IPS-NIHi11 (cell line): ENCODE data around the gene ARFGAP1.

Experiments used
- DNase-seq: peaks from one replicate; pipeline ENCODE4 v3.0.0; 2012; ENCODE audit warnings: mixed read lengths, low spot score

Gene ARFGAP1

DNA sequence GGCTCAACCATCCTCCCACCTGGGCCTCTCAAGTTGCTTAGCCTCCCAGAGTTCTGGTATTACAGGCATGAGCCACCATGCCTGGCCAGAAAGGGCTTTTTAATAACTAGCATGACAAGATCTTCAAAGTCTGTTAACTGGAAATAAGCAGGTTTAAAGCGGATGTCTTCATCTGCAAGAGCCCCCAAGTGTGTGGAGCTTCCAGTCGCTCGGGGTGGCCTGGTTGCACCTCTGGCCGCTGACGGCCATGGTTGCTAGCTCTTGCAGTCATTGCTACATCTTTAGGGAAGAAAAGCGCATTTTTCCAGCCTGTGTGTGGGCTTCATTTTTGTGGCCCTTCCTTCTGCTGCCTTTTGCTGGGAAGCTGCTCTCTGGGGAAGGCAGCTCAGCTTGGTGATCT, 7.8 kb downstream of the ARFGAP1 start:
- no peak for DNase-seq

DNA sequence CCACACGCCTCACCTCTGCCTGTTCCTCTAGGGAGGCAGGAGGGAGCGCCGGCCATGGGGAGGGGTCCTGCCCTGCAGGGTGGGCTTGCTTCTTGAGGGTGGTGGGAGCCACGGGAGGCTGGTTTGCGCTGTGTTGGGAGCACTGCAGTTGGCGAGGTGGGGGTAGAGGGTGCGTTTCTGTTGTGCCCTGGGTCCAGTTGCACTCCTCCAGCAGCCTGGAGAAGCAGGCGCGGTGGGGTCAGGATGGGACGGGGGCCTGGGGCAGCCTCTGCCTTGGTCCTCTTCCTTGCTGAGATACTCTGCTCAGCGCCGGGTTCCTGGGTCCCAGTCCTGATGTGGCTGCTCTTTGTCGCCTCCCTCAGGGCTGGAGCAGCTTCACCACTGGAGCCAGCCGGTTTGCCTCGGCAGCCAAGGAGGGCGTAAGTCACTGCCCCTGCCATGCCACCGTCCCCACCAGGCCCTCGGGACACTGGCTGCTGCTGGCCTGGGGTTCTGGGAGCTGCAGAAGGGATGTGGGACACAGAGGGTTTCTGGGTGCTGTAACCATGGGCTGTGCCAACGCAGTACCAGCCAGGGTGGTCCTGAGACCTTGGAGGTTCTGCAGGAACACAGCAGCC, 8.4 kb downstream of the ARFGAP1 start:
- DNase-seq = peak; percentile 86

DNA sequence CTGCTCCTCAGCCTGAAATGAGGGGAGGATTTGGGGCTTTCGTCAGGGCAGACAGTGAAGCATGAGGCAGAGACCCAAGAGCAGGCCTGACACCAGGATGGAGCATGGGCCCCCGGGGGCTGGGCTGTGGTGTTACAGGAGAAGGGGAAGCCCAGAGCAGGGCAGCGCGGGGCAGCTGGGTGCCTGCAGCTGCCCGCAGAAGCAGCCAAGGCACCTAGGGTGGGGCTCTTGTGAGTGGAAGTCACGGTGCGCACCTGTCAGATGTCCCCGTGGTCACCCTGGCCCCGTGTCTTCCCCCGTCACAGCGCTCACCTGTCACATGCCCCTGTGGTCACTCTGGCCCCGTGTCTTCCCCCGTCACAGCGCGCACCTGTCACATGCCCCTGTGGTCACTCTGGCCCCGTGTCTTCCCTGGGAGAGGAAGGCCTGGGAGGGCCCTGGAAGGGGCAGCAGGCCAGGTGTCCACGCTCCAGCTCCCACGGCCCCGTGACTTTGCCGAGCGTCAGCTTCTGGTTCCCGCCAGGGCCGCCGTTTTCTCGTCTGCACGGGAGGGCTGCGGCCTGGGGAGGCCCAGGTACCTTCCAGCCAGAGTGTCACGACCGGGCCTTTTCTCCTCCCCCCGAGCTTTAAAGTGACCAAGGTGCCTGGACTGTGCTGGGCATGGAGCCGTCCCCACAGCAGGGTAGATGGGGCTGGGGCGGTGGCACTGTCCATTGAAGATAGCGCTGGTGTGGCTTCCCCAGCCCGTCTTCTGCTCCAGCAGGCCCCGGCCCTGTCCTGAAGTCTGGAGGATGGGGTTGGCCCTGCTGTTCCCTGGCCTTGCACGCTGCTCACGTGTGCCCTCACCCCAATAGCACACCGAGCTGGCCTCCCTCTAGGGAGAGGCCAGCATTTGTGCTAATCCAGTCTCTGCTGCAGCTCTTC, 9.4 kb downstream of the ARFGAP1 start:
- DNase-seq = no peak

DNA sequence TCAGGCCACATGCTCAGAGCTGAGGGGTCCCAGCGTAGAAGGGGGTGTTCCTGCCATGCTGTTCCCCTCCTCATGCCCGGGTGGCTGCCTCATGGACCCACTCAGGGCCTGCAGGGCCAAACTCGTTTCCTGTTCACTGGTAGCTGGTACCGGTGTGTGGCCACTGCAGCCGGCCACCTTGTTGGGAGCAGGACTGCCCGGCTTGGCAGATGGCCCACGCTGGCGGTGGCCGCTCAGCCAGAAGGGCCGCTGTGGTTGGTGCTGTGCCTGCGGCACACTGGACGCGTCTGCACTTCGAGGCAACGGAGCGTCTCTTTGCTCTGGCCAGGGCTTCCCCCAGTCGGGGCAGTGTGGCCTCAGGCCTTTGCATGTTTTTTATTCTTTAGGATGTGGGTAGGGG, 10.3 kb downstream of the ARFGAP1 start:
- no peak for DNase-seq

DNA sequence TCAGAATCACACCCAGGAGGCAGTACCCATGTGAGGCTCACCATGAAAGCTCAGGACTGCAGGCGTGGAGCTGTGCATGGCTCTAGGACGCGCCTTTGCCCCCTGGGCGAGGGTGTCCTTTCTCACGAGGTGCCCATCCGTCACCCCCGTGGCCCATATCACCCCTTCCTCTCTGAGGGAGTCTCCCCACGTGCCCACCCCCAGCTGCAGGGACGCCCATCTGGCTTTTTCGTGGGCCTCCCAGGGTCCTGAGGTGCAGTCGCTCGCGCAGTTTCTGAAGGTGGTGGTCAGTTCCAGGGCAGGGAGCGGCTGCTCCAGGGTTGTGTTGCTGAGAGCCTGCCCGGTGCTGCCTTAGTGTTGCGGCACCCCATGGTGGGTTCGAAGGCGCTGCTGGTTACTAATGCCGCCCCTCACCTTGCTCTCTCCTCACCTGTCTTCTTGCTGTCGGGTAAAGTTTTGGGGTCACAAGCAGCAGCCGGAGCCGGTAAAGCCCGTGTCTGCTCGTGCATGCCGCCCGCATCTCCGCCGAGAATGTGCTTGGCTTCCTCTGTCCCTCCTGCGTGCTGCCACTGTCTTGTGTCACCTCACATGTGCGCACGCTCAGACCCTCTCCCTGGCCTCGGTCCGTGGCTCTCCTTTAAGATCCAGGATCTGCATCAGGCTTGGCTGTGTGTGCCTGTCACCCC, 10.9 kb downstream of the ARFGAP1 start:
- DNase-seq = no peak

DNA sequence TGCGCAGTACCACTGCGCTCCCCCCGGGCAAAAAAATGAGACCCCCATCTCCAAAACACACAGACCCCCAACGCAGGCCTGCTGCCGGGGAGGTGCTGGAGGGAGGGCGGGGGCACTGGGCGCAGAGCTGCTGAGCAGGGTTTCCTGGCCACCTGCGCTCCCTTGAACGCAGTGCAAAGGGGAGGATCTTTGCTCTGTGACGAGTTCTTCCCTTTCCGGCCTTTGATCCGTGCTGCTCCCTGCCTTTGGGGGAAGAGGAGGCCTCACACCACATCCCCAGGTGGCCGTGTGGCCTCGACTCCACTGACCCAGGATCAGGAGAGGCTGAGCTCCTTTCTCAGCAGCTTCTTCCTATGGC, 11.4 kb downstream of the ARFGAP1 start:
- DNase-seq = no peak

DNA sequence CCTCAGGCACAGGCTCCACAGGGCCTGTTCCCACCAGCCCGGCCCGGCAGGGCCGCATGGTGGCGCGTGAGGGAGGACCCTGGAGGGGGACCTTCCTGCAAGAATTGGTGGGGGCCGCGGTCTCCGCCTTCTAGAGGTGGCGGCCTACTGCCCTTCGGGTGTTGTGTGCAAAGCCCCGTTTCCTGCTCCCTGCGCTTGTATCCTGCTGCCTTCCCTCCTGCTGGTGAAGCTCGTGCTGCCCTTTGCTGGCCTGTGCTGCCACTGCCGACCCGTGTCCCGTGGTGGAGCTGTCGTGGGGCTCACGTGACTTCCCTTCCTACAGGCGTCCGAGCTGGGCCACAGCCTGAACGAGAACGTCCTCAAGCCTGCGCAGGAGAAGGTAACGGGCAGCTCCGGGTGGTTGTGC, 11.9 kb downstream of the ARFGAP1 start:
- DNase-seq = no peak

DNA sequence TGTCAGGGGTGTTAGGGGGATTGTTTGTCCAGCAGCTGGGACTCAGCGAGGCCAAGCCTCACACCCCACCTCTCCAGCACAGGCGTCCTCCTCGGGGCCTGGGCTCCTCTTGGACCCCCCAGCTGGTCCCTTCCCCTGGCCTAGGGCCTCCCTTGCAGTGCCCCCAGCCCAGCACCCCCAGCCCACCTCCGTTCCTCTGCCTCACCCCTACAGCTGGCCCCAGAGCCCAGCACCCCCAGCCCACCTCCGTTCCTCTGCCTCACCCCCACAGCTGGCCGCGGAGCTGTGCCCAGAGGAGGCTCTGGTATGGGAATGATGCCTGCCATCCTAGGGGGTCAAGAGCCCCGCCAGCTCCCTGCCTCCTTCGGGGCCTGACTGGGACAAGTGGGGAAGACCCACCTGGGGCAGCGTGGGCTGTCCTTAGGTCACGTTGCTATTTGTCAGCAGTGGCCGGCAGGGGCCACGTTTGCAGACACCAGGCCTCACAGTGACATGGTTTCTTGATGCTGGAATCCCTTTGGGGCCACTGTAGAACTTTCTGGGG, 12.4 kb downstream of the ARFGAP1 start:
- no peak for DNase-seq

DNA sequence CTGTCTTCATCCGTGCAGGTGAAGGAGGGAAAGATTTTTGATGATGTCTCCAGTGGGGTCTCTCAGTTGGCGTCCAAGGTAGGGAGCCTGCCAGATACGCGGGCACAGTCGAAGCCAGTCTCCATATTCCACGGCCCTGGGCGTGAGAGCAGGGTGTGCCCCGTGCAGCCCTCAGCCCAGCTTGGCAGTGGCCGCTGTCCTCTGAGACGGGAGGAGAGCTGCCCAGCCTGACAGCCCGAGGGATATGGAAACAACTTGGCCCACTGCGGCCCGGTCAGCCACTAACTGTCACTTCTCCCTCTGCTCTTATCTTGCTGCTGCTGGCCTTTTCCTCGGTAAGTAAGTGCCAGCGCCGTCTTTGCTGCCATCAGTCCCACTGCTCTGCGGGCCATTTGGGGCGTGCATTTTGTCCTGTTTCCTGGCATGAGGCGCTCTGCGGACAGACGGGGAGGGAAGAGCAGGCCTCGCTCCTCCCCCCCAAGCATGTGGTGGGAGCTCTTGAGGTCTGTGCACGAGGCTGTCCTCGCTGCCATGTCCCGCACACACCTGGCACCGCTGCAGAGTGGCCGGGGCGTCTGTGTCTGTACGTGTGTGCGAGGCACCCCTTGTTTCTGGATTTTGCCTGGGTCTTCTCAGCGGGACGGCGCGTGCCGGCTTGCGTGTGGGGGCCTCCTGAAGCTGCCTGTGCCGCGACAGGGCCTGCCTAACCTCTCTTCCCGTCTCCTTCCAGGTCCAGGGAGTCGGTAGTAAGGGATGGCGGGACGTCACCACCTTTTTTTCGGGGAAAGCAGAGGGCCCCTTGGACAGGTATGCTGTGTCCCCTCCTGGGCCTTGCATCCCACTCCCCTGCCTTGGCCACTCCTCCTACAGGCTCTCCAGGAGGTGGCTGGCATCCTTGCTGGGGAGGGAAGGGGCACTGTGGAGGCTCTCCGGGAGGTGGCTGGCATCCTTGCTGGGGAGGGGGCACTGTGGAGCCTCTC, 13.3 kb downstream of the ARFGAP1 start:
- no peak for DNase-seq

DNA sequence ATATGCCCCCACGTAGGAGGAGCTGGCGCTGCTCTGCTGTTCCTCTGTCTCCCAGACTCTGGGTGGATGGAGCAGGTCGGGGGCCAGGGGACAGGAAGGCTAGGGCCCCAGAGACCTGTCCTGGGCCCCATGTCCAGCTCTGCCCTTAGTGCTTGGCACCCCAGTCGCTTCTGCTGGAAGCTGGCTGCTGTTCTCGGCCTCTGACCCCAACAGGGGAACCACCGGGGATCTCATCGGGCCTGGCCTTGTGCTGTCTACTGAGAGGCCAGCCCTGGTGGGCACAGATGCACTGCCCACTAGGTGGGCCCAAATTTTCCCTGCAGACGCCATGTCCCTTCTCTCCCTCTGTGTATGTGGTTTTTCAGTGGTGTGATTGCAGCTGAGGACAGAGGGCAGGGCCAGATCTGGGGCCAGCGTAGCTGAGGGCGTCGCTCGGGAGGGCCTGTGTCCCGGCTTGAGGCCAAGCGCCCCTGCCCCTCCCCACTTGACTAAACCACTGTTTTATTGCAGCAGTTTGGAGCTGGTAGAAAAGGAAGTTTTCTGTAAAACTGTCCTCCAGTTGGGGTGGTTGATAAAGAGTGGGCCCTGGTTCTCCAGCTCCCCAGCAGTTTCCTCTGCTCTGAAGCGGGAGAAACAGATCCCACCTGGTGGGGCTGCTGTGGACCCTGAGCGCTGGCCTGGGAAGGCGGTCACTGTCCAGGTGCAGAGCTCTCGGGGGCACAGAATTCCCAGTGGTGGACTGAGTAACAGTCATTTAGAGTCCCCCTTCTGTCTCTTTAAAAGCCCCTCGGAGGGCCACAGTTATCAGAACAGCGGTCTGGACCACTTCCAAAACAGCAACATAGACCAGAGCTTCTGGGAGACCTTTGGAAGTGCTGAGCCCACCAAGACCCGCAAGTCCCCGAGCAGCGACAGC, 14.4 kb downstream of the ARFGAP1 start:
- no peak for DNase-seq

DNA sequence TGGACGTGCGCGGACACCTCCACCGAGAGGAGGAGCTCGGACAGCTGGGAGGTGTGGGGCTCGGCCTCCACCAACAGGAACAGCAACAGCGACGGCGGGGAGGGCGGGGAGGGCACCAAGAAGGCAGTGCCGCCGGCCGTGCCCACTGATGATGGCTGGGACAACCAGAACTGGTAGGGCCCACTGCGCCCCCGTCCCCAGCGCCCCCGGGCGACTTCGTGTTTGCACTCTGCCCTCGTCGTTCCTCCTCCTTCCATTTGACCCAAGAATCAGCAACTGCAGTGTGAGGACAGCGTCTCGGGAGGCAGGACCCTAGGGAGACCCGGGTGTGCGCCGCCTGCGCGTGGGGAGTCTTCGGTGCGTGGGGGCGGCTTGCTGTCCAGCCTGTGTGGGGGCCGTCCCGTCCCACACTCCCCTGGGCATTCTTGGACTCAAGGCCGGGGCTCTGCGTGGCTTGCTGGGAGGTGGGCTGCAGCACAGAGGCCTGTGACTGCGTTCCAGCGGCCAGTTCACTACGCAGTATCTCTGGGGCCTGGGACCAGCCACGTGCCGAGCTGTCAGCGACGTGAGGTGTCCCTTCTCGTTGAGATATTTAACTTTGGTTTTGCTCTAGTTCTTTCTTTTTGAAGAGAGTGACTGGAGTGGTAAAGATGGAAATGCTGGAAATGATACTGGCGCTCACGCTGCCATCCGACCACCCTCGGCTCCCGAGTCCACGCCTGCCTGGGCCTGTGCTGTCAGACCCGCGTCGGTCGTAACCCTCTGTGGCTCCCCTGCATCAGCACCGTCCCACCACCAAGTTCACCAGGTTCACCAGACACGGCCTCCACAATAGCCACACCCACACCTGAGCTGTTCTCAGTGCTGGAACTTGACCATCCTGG, 15.3 kb downstream of the ARFGAP1 start:
- no peak for DNase-seq

DNA sequence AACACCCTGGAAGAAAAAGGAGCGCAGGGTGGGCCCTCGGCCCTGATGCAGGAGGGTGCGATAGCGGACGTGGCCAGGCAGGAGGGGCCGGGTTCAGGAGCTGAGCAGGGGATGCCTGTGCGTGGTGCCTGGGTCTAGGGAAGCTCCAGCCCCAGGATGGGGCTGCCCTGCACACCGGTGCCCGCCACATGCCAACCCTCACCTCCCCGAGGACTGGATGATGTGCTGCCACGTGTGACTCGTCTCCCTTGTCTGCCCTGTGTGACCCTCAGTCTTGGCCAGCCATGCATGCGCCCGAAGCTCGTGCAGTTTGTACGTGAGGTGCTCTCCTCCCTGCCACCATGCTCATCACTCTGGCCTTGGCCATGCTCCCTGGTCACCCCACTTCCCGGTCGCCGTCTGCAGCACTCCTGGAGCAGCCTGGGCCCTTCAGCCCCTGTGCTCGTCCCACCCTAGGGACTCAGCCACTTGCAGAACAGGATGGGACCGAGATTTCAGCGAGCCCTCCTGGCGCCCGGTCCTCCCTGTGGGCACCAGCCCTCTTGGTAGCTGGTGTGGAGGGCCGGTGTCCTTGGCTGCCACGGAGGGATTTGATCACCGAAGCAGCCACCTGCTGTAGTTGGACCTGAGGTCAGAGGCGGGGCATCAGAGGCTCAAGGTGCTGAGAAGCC, 16.1 kb downstream of the ARFGAP1 start:
- no peak for DNase-seq

DNA sequence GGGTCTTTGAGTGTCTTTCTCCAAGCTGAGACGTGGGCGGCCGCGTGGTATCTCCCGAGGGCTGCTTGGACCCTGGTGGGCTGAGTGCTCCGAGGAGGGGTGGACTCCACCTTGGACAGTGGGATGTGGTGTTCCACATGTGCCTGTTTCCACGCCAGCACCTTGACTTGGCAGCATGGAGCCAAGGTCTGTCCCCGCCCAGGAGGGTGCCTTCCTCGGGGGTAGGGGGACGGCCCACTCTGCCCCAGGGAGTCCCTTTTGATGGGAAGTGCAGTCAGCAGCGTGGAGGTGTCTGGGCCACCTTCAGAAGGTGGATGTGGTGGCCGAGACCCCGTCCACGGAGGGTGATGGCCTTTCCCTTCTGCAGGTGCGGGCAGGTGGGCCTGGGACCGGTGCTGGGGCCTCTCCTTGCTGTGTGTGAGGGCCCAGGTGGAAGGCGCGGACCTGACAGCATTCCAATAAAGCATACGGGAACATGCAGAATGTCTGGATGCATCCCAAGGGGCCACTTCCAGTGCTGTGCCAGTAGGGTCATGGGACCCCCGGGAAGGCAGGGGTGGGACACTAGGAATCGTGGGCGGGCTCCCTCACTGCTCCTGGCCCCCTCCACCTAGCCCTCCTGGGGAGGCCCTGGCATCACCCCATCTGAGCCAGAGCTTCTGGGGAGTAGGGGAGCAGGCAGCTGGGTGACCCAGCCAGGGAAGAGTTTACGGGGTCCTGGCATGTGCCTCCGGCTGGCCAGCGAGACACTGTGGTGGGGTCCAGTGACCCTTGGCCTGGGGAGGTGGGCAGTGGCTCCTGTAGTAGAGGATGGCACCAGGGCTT, 16.9 kb downstream of the ARFGAP1 start:
- DNase-seq = no peak

DNA sequence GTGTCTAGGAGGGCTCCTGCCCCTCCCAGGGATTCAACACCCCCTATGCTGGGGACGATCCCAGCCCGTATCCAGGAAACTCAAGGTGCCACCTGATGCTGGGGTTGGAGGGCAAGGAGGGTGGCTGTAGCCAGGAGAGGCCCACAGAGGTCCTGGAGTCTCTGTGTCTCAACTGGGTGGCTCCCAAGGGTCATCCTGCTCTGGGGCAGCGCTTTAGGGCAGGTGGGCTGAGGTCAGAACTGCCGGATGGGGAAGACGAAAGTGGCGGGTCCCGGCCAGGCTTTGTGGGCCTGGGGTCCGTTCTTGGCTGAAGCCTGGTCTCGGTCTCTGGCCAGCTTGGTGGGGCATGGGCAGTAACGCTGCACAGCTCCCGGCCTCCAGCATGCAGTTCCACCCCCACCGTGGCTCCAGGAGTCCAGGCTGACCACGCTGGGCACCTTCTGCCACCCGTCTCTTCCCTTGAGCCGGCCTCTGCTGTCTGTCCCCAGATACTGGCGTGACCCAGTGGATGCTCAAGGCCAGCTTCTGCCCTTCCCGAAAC, 17.6 kb downstream of the ARFGAP1 start:
- no peak for DNase-seq

DNA sequence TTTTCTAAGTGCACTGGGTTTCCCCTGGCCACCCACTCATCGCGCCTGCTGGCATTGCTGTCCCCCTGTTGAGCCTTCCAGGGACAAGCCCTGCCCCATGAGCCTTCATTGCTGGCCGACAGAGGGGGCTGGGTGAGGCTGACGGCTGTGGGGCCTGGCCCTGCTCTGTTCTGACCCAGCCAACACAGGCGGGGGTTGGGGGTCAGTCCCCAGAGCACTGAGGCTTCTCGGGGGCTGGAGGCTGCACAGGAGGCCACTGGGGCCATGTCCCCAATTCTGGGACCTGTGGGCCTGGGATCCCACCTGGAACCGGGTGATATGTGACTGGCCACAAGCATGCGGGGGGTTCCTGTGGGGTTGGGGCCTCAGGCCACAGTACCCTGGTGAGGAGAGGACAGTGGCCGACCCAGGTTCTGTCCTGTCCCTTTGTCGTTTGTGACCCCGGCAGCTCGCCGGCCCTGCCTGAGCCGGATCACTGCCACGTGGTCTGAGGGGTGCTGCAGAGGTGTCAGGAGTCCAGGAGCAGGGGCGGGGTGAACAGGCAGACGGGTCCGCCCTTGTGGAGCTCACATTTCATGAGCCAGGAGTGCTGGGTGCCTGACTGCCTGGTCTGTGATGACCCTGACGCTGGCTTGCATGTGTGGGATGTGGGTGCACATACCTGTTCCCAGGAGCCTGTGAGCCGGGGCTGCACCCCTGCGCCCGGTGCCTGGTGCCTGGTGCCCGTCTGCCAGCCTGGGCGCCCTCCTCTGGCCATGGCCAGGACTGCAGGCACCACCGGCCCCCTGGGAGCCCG, 18.3 kb downstream of the ARFGAP1 start:
- DNase-seq = peak; percentile 99

DNA sequence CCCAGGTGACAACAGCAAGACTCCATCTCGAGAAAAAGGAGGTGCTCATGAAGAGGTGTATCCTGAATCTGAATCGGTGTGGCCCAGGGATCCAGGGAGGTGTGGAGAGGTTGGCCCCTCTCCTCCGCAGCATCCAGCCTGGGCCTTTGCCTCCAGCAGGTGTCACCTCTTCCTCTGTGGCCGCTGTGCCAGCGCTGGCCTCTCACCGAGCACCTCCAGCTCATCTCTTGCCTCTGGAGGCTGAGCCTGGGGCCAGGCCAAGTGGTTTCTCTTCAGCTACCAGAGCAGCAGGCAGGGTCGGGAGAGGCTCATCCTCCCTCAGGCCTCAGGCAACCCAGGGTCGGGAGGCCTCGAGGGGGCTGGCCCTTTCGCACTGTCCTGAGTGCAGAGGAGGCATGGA, 19.2 kb downstream of the ARFGAP1 start:
- DNase-seq = no peak

DNA sequence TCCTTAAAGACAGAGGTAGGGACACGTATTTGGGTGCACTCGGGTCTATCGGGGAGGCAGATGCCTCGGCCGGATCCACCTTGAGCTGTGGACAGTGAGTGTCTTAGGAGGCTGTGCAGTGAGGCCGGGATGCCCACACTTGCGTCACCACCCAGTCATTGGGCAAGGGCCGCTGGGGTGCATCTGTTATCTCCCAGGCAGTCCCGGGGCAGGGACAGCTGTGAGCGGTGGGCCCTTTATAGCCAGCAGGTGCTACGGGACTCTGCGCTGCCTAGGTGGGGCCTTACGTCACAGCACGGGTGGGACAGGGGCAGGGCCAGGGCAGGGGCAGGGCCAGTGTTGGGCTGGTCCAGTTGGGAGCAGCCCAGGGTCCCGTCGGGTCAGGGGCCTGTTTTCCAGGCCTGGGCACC, 19.7 kb downstream of the ARFGAP1 start:
- no peak for DNase-seq
